HG03064 (cell line): ENCODE data around the gene EDC3.
"Not testable (repeated sequence)": the region's sequence is repeated elsewhere in the genome, so short reads cannot be mapped to it uniquely, and the experiment has no call there.

Source experiments
- ATAC-seq: cut with Tn5 transposase; IDR thresholded peaks from one replicate; pipeline ENCODE4 v1.9.1; 2021; ENCODE audit warnings: low read depth; ENCODE audit not compliant: unreplicated experiment

Gene EDC3

GRCh38 chr15:74710319-74711094 is 14.7 kb upstream of the EDC3 start:
- ATAC-seq: no peak

DNA sequence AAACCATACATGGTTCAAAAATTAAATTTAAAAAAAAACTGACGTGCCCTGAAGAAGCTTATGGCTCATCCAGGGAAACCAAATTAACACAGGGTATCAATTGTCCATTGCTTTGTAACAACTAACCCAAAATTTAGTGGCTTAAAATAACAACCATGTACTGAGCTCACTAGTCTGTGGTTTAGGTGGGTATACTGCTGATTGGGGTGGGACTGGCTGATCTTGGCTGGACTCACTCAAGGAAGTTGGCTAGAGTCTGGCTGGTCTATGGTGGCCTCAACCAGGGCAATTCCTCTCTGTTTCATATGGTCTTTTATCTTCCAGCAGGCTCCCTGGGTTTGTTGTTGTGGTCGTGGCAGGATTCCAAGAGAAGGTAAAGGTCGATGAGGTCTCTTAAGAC is 14.1 kb upstream of the EDC3 start:
- no peak for ATAC-seq

DNA sequence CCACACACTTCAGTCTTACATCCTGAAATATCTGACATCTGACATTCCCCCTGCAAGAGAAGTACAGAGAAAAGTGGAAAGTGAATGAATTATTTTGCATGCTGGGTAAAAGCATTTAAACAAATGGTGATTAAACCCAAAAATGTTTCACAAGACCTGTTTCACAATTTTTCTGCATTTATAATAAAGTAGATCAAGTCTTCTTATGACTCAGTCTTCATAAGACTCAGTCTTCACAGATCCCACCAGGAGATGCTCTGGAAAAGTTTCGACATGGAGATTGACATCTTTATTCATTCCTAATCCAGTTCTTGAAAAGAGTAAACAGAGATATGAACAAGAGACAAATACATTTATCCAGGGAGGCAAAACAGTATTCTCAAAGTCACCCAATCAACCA is 13.2 kb upstream of the EDC3 start:
- no peak for ATAC-seq

DNA sequence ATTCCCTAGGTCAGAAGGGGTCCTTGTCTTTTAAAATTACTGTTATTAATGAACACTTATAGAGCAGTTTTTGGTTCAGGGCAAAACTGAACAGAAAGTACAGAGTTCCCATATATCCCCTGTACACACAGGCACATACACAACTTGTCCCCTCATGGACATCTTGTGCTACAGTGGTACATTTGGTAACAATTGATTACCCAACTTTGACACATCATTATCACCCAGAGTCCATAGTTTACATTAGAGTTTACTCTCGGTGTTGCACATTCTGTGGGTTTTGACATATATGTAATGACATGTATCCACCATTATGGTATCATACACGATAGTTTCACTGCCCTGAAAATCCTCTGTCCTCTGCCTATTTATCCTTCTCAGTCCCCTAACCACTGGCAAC is 984 bp upstream of the EDC3 start:
- no peak for ATAC-seq

DNA sequence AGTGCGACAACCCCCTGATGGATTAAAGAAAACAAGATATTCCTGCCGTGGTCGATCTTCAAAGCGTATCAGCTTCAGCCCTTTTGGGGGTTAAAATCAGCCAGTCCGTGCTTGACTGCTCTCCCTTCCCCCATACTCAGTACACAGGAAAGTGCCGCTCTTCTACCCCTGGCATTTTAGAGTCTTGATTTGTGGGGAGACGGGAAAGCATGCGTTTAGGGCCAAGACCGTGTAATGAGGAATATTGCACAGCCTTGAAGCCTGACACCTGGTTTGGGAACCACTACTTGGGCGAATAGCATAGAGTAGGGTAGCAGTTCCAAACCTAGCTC is 540 bp upstream of the EDC3 start:
- no peak for ATAC-seq

- no peak for ATAC-seq
Observed at GRCh38 chr15:74692327-74692726, 3.5 kb downstream of the EDC3 start.

DNA sequence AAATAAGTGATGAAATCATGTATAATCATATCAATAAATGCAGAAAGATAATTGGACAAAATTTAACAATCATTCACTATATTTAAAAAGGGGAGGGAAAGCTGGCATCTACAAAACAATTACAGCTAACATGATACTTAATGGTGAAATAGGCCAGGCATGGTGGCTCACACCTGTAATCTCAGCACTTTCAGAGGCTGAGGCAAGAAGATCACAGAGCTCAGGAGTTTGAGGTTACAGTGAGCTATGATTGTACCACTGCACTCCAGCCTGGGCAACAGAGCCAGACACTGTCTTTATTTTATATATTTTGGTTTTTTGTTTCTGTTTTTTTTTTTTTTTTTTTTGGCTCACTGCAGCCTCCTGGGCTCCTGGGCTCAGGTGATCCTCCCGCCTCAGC is 12.1 kb downstream of the EDC3 start:
- no peak for ATAC-seq

DNA sequence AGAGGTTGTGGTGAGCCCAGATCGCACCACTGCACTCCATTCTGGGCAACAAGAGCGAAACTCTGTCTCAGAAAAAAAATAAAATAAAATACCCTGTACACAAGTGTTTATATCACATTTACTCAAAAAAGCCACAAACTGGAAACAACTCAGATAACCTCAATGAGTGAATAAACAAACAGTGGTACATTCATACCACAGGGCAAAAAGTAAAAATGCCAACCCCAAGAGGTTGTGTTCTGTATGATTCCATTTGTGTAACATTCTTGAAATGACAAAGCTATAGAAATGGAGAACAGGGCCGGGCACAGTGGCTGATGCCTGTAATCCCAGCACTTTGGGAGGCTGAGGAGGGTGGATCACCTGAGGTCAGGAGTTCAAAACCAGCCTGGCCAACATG is 12.9 kb downstream of the EDC3 start:
- no peak for ATAC-seq

DNA sequence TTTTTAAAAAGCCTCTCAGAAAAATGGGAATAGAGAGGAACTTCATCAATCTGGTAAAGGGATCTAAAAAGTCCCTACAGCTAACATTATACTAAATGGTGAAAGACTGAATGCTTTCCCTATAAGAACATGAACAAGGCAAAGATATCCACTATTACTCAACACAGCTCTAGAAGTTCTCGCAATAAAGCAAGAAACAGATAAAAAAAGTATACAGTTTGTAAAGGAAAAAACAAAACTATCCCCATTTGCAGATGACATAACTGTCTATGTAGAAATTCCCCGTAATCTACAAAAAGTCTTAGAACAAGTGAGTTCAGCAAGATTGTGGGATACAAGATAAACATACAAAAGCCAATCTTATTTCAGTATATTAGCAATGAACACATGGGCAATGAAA is 15.4 kb downstream of the EDC3 start:
- ATAC-seq: no peak

DNA sequence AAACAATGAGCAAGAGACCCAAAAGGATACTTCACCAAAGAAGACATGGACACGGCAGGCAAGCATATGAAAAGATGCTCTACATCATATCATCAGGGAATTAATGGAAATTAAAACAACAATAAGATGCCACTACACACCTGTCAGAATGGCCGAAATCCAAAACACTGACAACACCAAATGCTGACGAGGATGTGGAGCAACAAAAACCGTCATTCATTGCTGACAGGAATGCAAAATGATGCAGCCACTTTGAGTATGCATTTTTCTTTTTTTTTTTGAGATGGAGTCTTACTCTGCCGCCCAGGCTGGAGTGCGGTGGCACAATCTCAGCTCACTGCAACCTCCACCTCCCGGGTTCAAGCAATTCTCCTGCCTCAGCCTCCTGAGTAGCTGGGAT is 19.0 kb downstream of the EDC3 start:
- no peak for ATAC-seq

- no peak for ATAC-seq
Observed at GRCh38 chr15:74674161-74674560, 21.7 kb downstream of the EDC3 start.

GRCh38 chr15:74669627-74670026 is 26.2 kb downstream of the EDC3 start:
- ATAC-seq: no peak

DNA sequence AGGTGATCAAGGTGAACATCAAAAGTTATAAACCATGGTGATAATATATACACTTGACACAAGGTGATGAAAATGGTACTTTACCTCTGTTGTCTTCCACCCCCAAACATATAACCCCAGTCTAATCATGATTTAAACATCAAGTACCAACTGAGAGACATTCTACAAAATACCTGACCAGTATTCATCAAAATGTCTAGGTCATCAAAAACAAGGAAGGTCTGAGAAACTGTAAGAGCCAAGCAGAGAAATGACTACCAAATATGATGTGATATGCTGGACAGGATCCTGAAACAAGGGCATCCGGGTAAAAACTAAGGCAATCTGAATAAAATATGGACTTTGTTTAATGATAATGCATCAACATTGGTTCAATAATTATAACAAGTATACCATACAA is 27.8 kb downstream of the EDC3 start:
- no peak for ATAC-seq

DNA sequence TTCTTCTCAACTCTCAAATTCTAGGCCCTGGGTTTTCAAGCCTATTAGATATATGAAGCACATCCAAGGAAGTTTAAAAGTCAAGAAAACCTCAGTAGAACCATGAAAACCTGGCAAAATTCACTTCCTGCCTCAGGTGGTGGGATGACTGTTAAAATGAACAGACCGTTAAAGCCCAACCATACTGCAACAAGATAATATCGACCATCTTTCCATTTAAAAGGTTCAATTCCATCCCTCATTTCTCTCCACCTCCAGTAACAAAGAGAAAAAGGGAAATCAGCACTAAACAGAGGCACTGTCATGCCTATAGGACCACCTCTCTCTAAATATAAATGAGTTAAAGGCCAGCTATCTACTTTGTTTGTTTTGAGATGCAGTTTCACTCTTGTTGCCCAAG is 31.2 kb downstream of the EDC3 start:
- no peak for ATAC-seq

- ATAC-seq: no peak
Observed at GRCh38 chr15:74664028-74664616, 31.7 kb downstream of the EDC3 start.

GRCh38 chr15:74663303-74664027 is 32.4 kb downstream of the EDC3 start:
- no peak for ATAC-seq

GRCh38 chr15:74662064-74662860 is 33.6 kb downstream of the EDC3 start:
- no peak for ATAC-seq

GRCh38 chr15:74661280-74661679 is 34.5 kb downstream of the EDC3 start:
- not testable (repeated sequence) for ATAC-seq

DNA sequence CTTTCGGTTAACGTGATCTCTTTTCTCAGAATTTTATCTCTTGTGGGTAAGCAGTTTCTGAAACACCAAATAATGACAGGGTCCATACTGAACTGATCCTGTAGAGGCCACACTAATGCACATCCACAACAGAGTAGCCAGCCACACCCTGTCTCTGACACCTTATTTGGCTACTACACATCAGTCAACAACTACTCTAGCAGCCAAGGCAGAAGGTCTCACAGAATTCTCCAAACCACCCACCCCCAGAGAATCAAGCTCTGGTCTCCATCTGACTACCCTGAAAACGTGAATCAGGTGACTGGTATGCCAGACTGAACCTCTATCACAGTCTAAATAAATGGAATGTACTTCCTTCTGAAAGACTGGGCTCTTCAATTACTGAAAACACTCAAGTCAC is 38.0 kb downstream of the EDC3 start:
- ATAC-seq: no peak

GRCh38 chr15:74656935-74657535 is 38.8 kb downstream of the EDC3 start:
- no peak for ATAC-seq

DNA sequence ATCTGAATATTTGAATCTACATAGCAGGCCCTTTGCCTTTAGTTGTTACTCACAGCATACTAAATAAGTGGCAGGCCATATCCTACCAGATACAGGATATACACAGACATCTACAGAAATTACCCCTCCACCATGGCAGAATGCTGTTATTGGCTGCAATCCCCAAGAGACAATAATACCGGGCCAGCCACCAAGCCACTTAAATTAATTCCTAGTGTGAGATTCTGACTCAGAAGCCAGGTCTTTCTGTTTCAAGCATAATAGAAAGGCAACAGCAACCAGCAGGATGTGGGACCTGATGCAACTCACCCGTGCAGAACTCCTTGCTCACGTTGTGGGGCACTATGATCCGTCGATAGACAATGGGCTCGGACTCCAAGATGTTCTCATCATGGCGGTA is 40.4 kb downstream of the EDC3 start:
- ATAC-seq: no peak
